HepG2 (cell line): Measurements from ENCODE around the gene MXRA7.

Experiments used
- ASH2L ChIP-seq: fragments of 300-600, 200-600 bp; sonication (generic); IDR thresholded peaks from 2 replicates; pipeline ENCODE4 v1.7.0; 2017; ENCODE audit warnings: low read depth, mild to moderate bottlenecking, moderate library complexity, mixed read lengths, low read length; ENCODE audit not compliant: insufficient read length
- BCLAF1 ChIP-seq: fragments of 450-650 bp; IDR thresholded peaks from 2 replicates; pipeline ENCODE4 v1.6.1; 2017; ENCODE audit warnings: mild to moderate bottlenecking
- CTCF ChIP-seq: sonication (generic); formaldehyde crosslinking; IDR thresholded peaks from 2 replicates; pipeline ENCODE4 v1.5.0; 2020; ENCODE audit warnings: mild to moderate bottlenecking, missing genetic modification reagents, moderate library complexity
- HOXA7 ChIP-seq: sonication (generic); formaldehyde crosslinking; IDR thresholded peaks from 2 replicates; pipeline ENCODE4 v1.8.1; 2022; ENCODE audit warnings: mild to moderate bottlenecking, missing genetic modification reagents, moderate library complexity
- MAX ChIP-seq: IDR thresholded peaks from 2 replicates; pipeline ENCODE4 v1.6.1; 2012; ENCODE audit warnings: inconsistent platforms
- MXI1 ChIP-seq: IDR thresholded peaks from 3 replicates; pipeline ENCODE4 v1.6.1; 2012; ENCODE audit warnings: low read depth, low read length, inconsistent platforms, borderline replicate concordance
- ZBTB33 ChIP-seq: sonication (generic); formaldehyde crosslinking; IDR thresholded peaks from 2 replicates; pipeline ENCODE4 v1.4.0; 2020; ENCODE audit warnings: missing genetic modification reagents

GRCh38 chr17:76700270-76700616 is 10.5 kb downstream of the MXRA7 start:
- TF ChIP-seq MAX (no peak), MXI1 (no peak), ASH2L (no peak), ZBTB33 (CRISPR knock-in tag) (peak; percentile 38; the same call in 1 of the 2 replicates), CTCF (CRISPR knock-in tag) (no peak), BCLAF1 (no peak), HOXA7 (CRISPR knock-in tag) (no peak)
